Pancreas (tissue), 10 donors: ENCODE data around the gene NRM. TPM values are rescaled to one million over a fixed set of nuclear protein-coding genes. Genes with fewer than 3 reads are reported as not detected.
"Not testable (repeated sequence)": the region's sequence is repeated elsewhere in the genome, so short reads cannot be mapped to it uniquely, and the experiment has no call there.

Experiments
- ATAC-seq, 4 donors: fragments of 200-7000 bp; cut with Tn5 transposase; one replicate each; pipeline versions ENCODE4 v1.8.0 to v1.9.1; 2020; ENCODE audit warnings: mild to moderate bottlenecking in 4 of 4, moderate library complexity in 4 of 4
- DNase-seq, 6 donors: peaks; one replicate each; pipeline ENCODE4 v3.0.0-alpha.2; 2020
- FAIRE-seq: peaks from 2 replicates; lab custom pipeline; 2012; peaks lifted over from hg19 to GRCh38; lab: Jason Lieb, UNC
- H3K27ac ChIP-seq, 4 donors: fragments of 200-600 bp; sonication (generic); 1 replicate in 3 of 4; 2 replicates in 1 of 4; pipeline versions ENCODE4 v1.5.0 to v1.8.0; 2020
- H3K27me3 ChIP-seq, 4 donors: fragments of 200-600 bp; one replicate each; pipeline ENCODE4 v1.8.0; 2021
- H3K36me3 ChIP-seq, 3 donors: fragments of 200-600 bp; sonication (generic) in 1 of 3; one replicate each; pipeline versions ENCODE4 v1.5.0 to v1.8.0; 2020 to 2021
- H3K4me1 ChIP-seq, 3 donors: fragments of 200-600 bp; one replicate each; pipeline ENCODE4 v1.8.0; 2021
- H3K4me3 ChIP-seq, 4 donors: fragments of 200-600 bp; sonication (generic) in 2 of 4; one replicate each; pipeline versions ENCODE4 v1.5.0 to v1.8.0; 2020 to 2021
- H3K9me3 ChIP-seq, 4 donors: fragments of 200-600 bp; one replicate each; pipeline ENCODE4 v1.8.0; 2021
- CTCF ChIP-seq, 4 donors: fragments of 200-600 bp; sonication (generic) in 3 of 4; IDR thresholded peaks; one replicate each; pipeline versions ENCODE4 v1.5.0 to v1.8.0; 2021; ENCODE audit warnings: antibody characterized with exemption in 4 of 4
- WGBS, 2 donors: extraction: QIAGEN DNeasy Blood & Tissue Kit; methylation state at CpG; one replicate each; pipeline ENCODE4 v1.1.7; 2013; 5-methylcytosine and 5-hydroxymethylcytosine counted together
- intact Hi-C, 3 donors: fragments of 100-400 bp; cut with DNase I; formaldehyde crosslinking; loops; one replicate each; pipeline versions ENCODE4 v1.11.1 to v1.14.2; 2022
- polyA plus RNA-seq, 2 donors: library from polyadenylated mRNA; stranded (reverse); fragments of 200-250 nt; gene quantifications; one replicate each; pipeline ENCODE4 v1.2.3, GENCODE V29; 2013
- total RNA-seq, 6 donors: library from RNA; stranded (reverse); fragmentation: NEBNext Ultra II Directional in 4 of 6; extraction: Animal tissue kit (Norgen Biotek cat#: 25700) in 4 of 6; gene quantifications; one replicate each; pipeline versions ENCODE4 v1.2.1 to v1.2.4, GENCODE V29; 2021 to 2023
- donor health status: healthy with polysubstance abuse.
- donor health status: DM: no; HTN: no; CAD: no; lungs with moderate emphysema.
- donor health status: DM: no; HTN: no; CAD: no.
- donor health status: control.
- donor health status: control.
- donor health status: Bipolar disorder and iron deficiency.
- donor health status: DM: yes; HTN: yes; CAD: no.
- donor health status: DM: no; HTN: no; CAD: no.
- donor health status: DM: no; HTN: no; CAD: no.
- donor health status: DM: yes; HTN: yes; CAD: no.

NRM gene
- total and polyA plus RNA-seq, 8 donors: 3.3 to 23.6 (median 5.7) TPM

- peak overlapping the region in 1 of 4 donors; percentile 78 for H3K4me3 ChIP-seq
- H3K36me3 ChIP-seq: peaks cover 0 to 8% (median 0%) of the 10 kb centered on the region in 3 donors
- ATAC-seq (peak; percentile 88 to 93 (median 90)), FAIRE-seq (no peak), DNase-seq (peak; percentile 74 to 97 (median 88))
- 8 to 11% methylated on average over 28 to 31 of the region's 31 CpGs for WGBS, 2 donors
- H3K9me3 ChIP-seq: no peaks in the 10 kb centered on the region
- H3K27me3 ChIP-seq: no peaks in the 10 kb centered on the region
- intact Hi-C loops: no loop called here
- peak overlapping the region in 1 of 4 donors; percentile 8 for H3K27ac ChIP-seq
- no peaks in the 10 kb centered on the region for H3K4me1 ChIP-seq
- peak; percentile 88 to 95 (median 92) for TF ChIP-seq CTCF (IDR thresholded peaks at IDR 0.05)
These were observed 11.6 kb downstream of the NRM start for GRCh38 chr6:30678964-30679726.

- Histone ChIP-seq H3K27ac (no peak overlapping the region), H3K27me3 (no peaks in the 10 kb centered on the region), H3K4me3 (no peak overlapping the region), H3K36me3 (peaks cover 0 to 8% (median 0%) of the 10 kb centered on the region in 3 donors), H3K4me1 (peaks cover under 1 to 4% (median 3%) of the 10 kb centered on the region in 3 donors), H3K9me3 (no peaks in the 10 kb centered on the region)
- DNase-seq (peak in 1 of 6 donors; percentile 29), FAIRE-seq (no peak), ATAC-seq (no peak)
- 81 to 82% methylated on average over 10 of the region's 10 CpGs for WGBS, 2 donors
- intact Hi-C loops: no loop called here
- TF ChIP-seq CTCF (IDR thresholded peaks at IDR 0.05): no peak
These were observed 14.0 kb downstream of the NRM start for GRCh38 chr6:30676660-30677285.

- Histone ChIP-seq H3K4me3 (peak within 1 kb of the TSS; percentile 88 to 96 (median 92)), H3K27me3 (no peaks in the 10 kb centered on the region), H3K4me1 (peaks cover 5 to 13% (median 6%) of the 10 kb centered on the region in 3 donors), H3K9me3 (no peaks in the 10 kb centered on the region), H3K36me3 (peaks cover 0 to 13% (median 0%) of the 10 kb centered on the region in 3 donors), H3K27ac (peak within 1 kb of the TSS in 3 of 4 donors; percentile 26 to 48 (median 28))
- FAIRE-seq: peak; percentile 88
- peak; percentile 94 to 97 (median 96) for ATAC-seq
- DNase-seq: peak; percentile 92 to 97 (median 95)
- TF ChIP-seq CTCF (IDR thresholded peaks at IDR 0.05): peak; percentile 70 to 81 (median 76)
- intact Hi-C loops: no loop called here
- 0% methylated on average over 57 of the region's 57 CpGs for WGBS, 2 donors
These were observed 18.1 kb downstream of the NRM start, which contains the start of gene DHX16 for GRCh38 chr6:30672445-30673253. TSS of gene DHX16 (minus strand) at chr6:30673006. CDS start at chr6:30672841, 165 bp downstream.

GRCh38 chr6:30670760-30671527, 19.8 kb downstream of the NRM start:
- no peak overlapping the region for H3K27ac ChIP-seq
- no peak for ATAC-seq
- H3K9me3 ChIP-seq: no peaks in the 10 kb centered on the region
- H3K27me3 ChIP-seq: no peaks in the 10 kb centered on the region
- no peak overlapping the region for H3K4me3 ChIP-seq
- 83 to 86% methylated on average over 27 of the region's 27 CpGs for WGBS, 2 donors
- DNase-seq: peak in 1 of 6 donors; percentile 24
- no peak for TF ChIP-seq CTCF (IDR thresholded peaks at IDR 0.05)
- intact Hi-C loops: no loop called here
- no peak for FAIRE-seq
- H3K36me3 ChIP-seq: peaks cover 0 to 14% (median 0%) of the 10 kb centered on the region in 3 donors
- H3K4me1 ChIP-seq: peaks cover 5 to 13% (median 6%) of the 10 kb centered on the region in 3 donors

- peak in 1 of 4 donors; percentile 31 for ATAC-seq
- not testable (repeated sequence) for DNase-seq
These were observed 24.5 kb downstream of the NRM start for GRCh38 chr6:30666300-30666699.

More at GRCh38 chr6:30666300-30666699, 24.5 kb downstream of the NRM start:
- H3K4me1 ChIP-seq, H3K9me3 ChIP-seq, H3K27ac ChIP-seq, FAIRE-seq, H3K27me3 ChIP-seq, H3K4me3 ChIP-seq, intact Hi-C loops: not testable (repeated sequence)
- peaks cover 3 to 60% (median 30%) of the 10 kb centered on the region in 3 donors for H3K36me3 ChIP-seq
- WGBS, 2 donors: 74 to 76% methylated on average over 2 of the region's 2 CpGs
